GM12892 (cell line): ENCODE data around the gene BIRC2.
"Not testable (repeated sequence)": the region's sequence is repeated elsewhere in the genome, so short reads cannot be mapped to it uniquely, and the experiment has no call there.

Experiments
- DNase-seq: peaks from one replicate; pipeline ENCODE4 v3.0.0; 2011; ENCODE audit not compliant: insufficient read length
- FAIRE-seq: peaks from 2 replicates; lab custom pipeline; 2011; peaks lifted over from hg19 to GRCh38; lab: Jason Lieb, UNC
- POLR2A ChIP-seq: IDR thresholded peaks from 2 replicates; pipeline ENCODE4 v1.6.1; 2011; ENCODE audit warnings: low read depth, low read length, control low read depth
- POLR2AphosphoS5 ChIP-seq: IDR thresholded peaks from 2 replicates; pipeline ENCODE4 v1.6.1; 2011; ENCODE audit warnings: low read depth, low read length, control low read depth
- TAF1 ChIP-seq: IDR thresholded peaks from 2 replicates; pipeline ENCODE4 v1.6.1; 2011; ENCODE audit warnings: low read depth, mild to moderate bottlenecking, control low read depth, low read length, borderline replicate concordance

BIRC2 gene

DNA sequence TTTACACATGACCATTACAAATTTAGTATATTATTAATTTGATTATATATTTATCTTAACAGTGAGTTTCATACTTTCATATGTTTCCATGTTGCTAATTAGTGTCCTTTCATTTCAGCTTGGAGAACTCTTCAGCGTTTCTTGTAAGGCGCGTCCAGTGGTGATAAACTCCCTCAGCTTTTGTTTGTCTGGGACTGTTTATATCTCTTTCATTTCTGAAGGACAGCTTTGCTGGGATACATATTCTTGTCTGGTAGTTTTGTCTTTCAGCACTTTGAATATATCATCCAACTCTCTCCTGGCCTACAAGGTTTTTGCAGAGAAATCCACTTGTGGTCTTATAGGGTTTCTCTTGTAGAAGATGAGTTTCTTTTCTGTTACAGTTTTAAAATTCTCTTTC lies 12.4 kb downstream of the BIRC2 start:
- no peak for FAIRE-seq
- TF ChIP-seq POLR2AphosphoS5, result no peak
- DNase-seq, result no peak

DNA sequence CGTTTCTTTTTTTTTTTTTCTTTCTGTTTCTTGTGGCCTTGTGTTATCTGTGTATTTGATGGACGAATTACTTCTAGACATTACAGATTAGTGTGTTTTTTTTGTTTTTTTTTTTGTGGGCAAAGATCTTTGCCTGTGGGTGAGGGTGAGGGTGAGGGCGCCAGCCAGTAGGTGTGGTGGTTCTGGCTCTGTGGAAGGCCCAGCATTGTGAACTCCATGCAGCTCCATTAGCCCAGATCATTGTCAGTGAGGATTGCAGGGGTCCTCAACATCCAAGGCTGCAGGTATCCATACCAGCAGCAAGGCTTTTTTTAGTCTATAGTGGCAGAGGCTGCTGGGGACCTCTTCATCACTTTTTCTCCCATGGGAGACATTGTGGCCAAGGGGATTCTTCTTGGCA lies 13.7 kb downstream of the BIRC2 start:
- no peak for DNase-seq
- TF ChIP-seq POLR2AphosphoS5 (no peak), TAF1 (no peak), POLR2A (no peak)
- FAIRE-seq, result no peak

DNA sequence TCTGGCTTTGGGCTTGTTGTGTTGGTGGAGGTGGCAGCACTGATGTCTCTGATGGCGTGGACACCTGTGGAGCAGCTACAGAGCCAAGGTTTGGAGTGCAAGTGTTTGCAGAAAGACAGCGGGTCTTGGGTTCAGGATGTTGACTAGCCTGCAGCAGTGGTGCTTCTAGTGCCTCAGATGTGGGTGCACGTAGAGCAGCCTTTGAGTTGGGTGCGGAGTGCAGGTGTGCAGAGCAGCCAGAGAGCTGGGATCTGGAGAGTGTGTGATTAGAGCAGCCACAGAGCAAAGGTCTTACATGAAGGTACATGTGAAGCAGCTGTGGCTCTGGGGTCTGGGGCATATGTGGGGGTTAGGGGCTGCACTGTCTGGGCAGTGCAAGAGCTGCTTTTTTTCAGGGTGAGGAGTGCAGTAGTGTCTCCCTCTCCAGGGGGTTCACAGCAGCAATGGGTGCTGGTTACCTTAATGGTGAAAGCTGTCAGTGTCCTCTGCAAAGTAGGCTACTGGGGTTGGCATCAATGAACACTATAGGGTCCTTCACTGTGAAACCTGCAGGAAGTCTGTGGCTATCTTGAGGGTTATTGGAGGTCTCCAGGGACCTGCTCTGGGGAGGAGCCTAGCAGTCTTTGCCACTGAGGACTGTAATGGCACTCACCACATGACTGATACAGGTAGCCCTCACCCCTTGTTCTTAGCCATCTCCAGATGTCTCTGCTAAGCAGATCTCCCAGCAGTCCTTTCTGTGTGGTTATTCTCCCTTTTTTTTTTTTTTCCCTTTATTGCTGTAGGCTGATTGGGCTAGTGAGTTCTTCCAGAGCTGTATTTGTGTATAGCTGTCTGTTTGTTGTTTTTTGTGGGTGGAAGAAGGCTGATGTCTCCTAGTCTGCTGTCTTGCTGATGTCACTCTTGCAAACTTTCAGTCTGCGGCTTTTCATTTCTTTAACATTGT lies 14.3 kb downstream of the BIRC2 start:
- DNase-seq (no peak), FAIRE-seq (peak; percentile 89)
- TF ChIP-seq POLR2AphosphoS5 (no peak), TAF1 (no peak), POLR2A (no peak)

DNA sequence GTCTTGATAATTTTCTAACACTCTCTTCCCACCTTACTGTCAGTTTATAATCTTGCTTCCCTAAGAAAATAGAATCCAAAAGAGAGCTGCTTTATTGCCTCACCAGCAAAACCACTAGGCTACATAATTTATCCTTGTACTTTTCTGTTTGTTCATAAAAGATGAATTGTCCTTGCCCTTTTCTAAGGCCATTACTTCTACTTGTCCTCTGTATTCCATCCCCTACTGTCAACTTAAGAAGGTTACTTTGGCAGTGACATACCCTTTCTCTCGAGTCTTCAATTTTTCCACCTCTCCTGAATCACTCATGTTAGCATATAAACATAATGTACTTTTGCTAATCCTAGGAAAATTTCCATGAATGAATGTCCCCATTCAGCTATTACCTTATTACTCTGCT lies 18.0 kb downstream of the BIRC2 start:
- FAIRE-seq (peak; percentile 77), DNase-seq (no peak)
- TF ChIP-seq TAF1, result no peak
- TF ChIP-seq POLR2AphosphoS5, result no peak
- TF ChIP-seq POLR2A, result no peak

DNA sequence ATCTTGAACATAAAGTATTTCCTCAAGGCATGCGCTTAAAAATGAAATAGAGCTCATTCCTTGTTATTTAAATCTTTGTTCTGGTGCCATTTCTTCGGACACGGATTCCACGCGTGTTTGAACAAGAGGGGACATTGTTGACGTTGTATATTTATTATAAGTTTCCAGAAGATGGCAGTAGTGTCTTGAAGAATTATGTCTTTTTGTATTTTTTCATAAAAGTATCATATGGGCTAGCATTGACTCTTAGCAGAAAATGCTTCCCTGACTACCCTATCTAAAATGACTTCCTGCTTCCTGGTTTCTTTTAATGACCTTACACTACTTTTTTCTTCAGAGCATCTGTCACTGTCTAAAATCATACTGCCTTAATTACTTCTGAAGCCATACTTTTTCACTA lies 20.4 kb downstream of the BIRC2 start:
- no peak for TF ChIP-seq POLR2A
- no peak for TF ChIP-seq POLR2AphosphoS5
- TF ChIP-seq TAF1, result no peak
- FAIRE-seq (peak; percentile 5), DNase-seq (no peak)

DNA sequence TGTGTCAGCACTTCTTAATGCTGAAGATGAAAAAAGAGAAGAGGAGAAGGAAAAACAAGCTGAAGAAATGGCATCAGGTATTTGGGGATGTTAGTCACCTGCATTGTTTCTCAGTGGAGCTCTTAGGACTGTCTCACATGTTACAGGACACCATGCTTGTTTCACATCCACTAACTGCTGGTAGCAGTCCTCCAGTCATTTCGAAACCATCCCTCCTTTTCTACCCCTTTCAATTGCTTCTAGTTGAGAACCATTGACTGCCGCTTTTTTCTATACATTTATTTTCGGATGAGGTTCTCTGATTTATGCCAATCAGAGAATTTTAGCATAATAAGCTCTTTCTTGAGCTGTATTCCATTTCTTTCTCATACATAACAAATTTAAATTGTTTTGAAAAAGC lies 21.5 kb downstream of the BIRC2 start:
- FAIRE-seq (peak; percentile 96), DNase-seq (peak; percentile 54)
- TF ChIP-seq POLR2AphosphoS5 (no peak), TAF1 (no peak), POLR2A (no peak)

DNA sequence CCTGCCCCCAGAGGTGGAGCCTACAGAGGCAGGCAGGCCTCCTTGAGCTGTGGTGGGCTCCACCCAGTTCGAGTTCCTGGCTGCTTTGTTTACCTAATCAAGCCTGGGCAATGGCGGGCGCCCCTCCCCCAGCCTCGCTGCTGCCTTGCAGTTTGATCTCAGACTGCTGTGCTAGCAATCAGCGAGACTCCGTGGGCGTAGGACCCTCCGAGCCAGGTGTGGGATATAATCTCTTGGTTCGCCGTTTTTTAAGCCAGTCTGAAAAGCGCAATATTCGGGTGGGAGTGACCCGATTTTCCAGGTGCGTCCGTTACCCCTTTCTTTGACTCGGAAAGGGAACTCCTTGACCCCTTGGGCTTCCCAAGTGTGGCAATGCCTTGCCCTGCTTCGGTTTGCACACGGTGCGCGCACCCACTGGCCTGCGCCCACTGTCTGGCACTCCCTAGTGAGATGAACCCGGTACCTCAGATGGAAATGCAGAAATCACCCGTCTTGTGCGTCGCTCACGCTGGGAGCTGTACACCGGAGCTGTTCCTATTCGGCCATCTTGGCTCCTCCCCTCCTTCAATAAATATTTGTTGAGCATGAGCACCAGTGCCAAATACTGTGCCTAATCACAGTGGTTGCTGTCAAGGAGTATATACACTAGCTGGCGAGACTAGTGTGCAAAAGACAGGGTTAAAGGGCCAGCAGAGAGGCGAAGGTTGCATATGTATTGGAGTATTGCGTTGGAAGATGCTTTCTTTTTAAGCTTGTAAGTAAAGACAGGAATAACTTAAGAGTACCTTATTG lies 27.8 kb downstream of the BIRC2 start:
- not testable (repeated sequence) for DNase-seq, FAIRE-seq

DNA sequence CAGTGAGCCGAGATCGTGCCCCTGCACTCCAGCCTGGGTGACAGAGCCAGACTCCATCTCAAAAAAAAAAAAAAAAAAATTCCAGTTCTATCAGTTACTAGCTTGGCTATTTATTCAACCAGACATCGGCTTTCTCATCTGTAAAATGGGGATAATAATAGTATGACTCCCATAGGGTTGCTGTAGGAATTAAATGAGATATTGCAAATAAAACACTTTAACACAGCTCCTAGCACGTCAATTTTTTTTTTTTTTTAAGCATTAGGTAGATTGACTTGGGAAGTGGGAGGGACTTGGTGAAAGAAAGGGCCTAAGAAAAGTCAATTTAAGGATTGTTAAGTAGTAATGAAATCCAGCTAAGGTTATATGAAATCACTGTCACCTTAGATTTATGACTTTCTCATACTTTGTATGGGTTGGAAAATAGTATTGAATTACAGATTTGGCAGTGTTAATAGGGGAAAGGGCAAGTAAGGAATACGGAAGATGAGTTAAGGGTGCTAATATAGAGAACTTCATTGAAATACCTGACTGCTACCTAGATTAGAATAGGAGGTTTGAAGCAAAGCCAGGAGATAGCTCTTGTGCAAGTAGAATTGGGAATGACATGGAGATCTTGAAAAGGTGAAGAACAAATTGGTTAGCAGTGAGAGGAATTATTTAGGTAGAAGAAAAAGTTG lies 28.8 kb downstream of the BIRC2 start:
- no peak for FAIRE-seq
- no peak for DNase-seq
- TF ChIP-seq POLR2A (no peak), TAF1 (no peak), POLR2AphosphoS5 (no peak)

DNA sequence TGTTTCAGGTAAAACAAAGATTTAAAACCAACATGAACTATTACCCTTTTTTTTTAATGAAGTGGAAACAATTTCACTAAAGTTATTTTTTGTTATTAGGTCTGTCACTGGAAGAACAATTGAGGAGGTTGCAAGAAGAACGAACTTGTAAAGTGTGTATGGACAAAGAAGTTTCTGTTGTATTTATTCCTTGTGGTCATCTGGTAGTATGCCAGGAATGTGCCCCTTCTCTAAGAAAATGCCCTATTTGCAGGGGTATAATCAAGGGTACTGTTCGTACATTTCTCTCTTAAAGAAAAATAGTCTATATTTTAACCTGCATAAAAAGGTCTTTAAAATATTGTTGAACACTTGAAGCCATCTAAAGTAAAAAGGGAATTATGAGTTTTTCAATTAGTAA lies 30.9 kb downstream of the BIRC2 start:
- TF ChIP-seq POLR2AphosphoS5, result no peak
- TF ChIP-seq TAF1, result no peak
- no peak for TF ChIP-seq POLR2A
- no peak for FAIRE-seq
- no peak for DNase-seq

DNA sequence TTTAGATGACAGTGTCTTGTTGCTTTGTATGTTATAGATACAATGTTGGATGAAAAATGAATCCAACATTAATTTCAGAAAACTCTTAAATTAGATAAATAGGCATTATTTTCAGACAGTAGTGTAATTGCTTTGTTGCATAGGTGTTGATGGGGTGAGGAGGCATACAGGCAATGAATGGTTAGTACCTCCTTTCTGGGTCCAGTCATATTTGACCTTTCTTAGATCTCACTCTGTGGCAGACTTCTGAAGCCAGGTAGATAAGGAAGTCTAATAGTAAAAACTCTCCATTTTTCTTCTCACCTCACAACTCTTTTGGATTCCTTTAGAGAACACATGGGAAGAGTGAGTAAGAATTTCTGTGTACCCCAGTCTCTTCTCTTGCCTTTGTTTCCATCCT lies 31.8 kb downstream of the BIRC2 start:
- TF ChIP-seq POLR2A (no peak), TAF1 (no peak), POLR2AphosphoS5 (no peak)
- DNase-seq, result no peak
- no peak for FAIRE-seq

DNA sequence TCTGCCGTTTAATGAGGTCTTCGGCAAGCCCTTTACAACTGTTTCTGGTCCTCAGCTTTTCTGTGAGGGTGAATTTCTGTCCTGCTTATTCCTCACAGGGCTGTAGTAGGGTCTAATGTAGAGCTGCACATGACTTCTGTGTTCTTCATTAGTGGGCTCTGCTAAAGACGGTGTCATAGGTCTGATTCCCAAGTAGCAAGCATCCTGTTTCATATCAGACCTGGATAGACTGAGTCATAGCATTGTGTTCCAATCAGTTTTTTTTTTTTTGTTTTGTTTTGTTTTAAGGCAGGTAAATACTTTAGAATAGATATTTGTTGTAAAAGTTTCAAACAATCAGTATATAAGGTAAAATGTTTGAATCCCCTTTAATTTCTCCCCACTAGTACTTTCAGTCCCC lies 35.4 kb downstream of the BIRC2 start:
- FAIRE-seq (no peak), DNase-seq (no peak)
- no peak for TF ChIP-seq POLR2AphosphoS5
